H1 (cell line): ENCODE results near the gene UCKL1. TPM values are rescaled to one million over a fixed set of nuclear protein-coding genes. Genes with fewer than 3 reads are reported as not detected.

Source experiments
- CBX5 ChIP-seq: fragments of 300-800, 300-1000 bp; sonication (generic); IDR thresholded peaks from 2 replicates; pipeline ENCODE4 v1.7.1; 2016; ENCODE audit warnings: antibody characterized with exemption, low read length, low read depth
- CHD7 ChIP-seq: fragments of 300-600 bp; sonication (generic); IDR thresholded peaks from 2 replicates; pipeline ENCODE4 v1.7.1; 2012; ENCODE audit warnings: low read length, moderate library complexity, mild to moderate bottlenecking, inconsistent platforms; ENCODE audit not compliant: insufficient replicate concordance
- GTF2F1 ChIP-seq: IDR thresholded peaks from 2 replicates; pipeline ENCODE4 v1.6.1; 2012; ENCODE audit warnings: low read depth, low read length, improper control_type of control experiment, borderline replicate concordance
- SIX5 ChIP-seq: IDR thresholded peaks from 2 replicates; pipeline ENCODE4 v1.6.1; 2011; ENCODE audit warnings: mild to moderate bottlenecking, low read depth, low read length
- SRF ChIP-seq: IDR thresholded peaks from 2 replicates; pipeline ENCODE4 v1.6.1; 2011; ENCODE audit warnings: mild to moderate bottlenecking, low read depth, low read length, moderate library complexity
- TCF12 ChIP-seq: IDR thresholded peaks from 2 replicates; pipeline ENCODE4 v1.6.1; 2011; ENCODE audit warnings: low read depth, mild to moderate bottlenecking, low read length
- polyA plus RNA-seq, 7 experiments: library from polyadenylated mRNA; depleted of rRNA in 3 of 7; stranded (reverse) in 5 of 7; unstranded in 2 of 7; fragments of >200 nt in 5 of 7; fragments of 200-250 nt in 2 of 7; gene quantifications; 1 replicate in 5 of 7; 2 replicates in 1 of 7; 4 replicates in 1 of 7; pipeline versions ENCODE4 v1.2.1 to v1.2.3, GENCODE V29; 2011 to 2013; ENCODE audit warnings: missing spikeins in 2 of 7, mixed read lengths in 2 of 7
- total RNA-seq: library from RNA; stranded (reverse); fragmentation: NEBNext Ultra II Directional; extraction: Animal tissue kit (Norgen Biotek cat#: 25700); gene quantifications from 2 replicates; pipeline ENCODE4 v1.2.1, GENCODE V29; 2021

UCKL1 gene
- total and polyA plus RNA-seq, 2 of the 8 experiments (the other 6 are each of a cell fraction or from before 2014, with no cell fraction given), result 36.5 to 91.2 TPM

- TF ChIP-seq CHD7 (no peak), SIX5 (no peak), TCF12 (no peak), CBX5 (no peak), SRF (no peak), GTF2F1 (no peak)
These were observed 32.0 kb downstream of the UCKL1 start (continued) for GRCh38 chr20:63924241-63924640.
